ENCODE data around the gene PRKCG. TPM values are rescaled to one million over a fixed set of nuclear protein-coding genes. Genes with fewer than 3 reads are reported as not detected.
"Not testable (repeated sequence)": the region's sequence is repeated elsewhere in the genome, so short reads cannot be mapped to it uniquely, and the experiment has no call there.

Gene PRKCG
- total RNA-seq, 3 donors from 2014 or later: 0.09 to 0.35 TPM; not detected in 1

DNA sequence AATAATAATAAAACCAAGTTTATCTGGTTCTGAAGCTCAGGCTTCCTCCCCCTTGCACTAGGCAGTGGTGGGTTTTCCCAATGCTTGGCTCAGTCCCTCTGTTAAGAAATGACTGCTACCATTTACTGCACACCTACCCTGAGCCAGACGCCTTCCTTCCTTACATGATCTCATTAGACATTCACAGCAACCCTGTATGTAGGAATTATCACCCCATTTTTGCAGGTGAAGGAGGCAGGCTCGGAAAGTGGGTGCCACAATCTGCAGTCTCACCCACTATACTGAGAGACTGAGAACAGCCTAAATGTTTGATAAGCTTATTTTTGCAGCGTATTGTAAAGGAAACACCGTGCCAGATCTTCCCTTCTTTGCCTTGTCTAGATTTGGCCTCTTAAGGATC, 62.4 kb downstream of the PRKCG start:
- Histone ChIP-seq H3K4me1 (ENCODE audit: low read depth) (no peaks in the 10 kb centered on the region), H3K4me3 (no peak overlapping the region), H3K36me3 (ENCODE audit: low read depth) (no peaks in the 10 kb centered on the region), H3K9me3 (no peaks in the 10 kb centered on the region)
- no peak for ATAC-seq
- TF ChIP-seq, protein P1, sequence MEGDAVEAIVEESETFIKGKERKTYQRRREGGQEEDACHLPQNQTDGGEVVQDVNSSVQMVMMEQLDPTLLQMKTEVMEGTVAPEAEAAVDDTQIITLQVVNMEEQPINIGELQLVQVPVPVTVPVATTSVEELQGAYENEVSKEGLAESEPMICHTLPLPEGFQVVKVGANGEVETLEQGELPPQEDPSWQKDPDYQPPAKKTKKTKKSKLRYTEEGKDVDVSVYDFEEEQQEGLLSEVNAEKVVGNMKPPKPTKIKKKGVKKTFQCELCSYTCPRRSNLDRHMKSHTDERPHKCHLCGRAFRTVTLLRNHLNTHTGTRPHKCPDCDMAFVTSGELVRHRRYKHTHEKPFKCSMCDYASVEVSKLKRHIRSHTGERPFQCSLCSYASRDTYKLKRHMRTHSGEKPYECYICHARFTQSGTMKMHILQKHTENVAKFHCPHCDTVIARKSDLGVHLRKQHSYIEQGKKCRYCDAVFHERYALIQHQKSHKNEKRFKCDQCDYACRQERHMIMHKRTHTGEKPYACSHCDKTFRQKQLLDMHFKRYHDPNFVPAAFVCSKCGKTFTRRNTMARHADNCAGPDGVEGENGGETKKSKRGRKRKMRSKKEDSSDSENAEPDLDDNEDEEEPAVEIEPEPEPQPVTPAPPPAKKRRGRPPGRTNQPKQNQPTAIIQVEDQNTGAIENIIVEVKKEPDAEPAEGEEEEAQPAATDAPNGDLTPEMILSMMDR (IDR thresholded peaks at IDR 0.05): no peak
- DNase-seq: no peak
- intact Hi-C loops (cut with DNase I, micrococcal nuclease): no loop called here

DNA sequence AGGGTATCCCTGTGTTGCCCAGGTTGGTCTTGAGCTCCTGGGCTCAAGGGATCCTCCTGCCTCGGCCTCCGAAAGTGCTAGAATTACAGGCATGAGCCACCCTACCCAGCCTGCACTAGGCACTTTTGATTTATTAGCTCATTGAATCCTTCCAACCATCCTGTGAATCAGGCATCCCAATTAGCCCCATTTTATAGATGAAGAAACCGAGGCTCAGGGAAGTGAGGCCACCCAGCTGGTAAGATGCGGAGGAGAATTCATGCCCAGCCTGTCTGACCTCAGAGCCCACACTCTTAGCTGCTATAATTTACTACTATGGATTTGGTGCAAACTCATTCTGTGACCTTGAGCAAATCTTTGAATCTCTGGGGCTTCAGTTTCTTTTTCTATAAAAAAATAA, 62.9 kb downstream of the PRKCG start:
- intact Hi-C loops (cut with DNase I, micrococcal nuclease): no loop called here
- no peak for ATAC-seq
- TF ChIP-seq, protein P1 (IDR thresholded peaks at IDR 0.05): no peak
- no peaks in the 10 kb centered on the region for H3K36me3 ChIP-seq (ENCODE audit: low read depth)
- no peak for DNase-seq
- no peak overlapping the region for H3K4me3 ChIP-seq
- no peaks in the 10 kb centered on the region for H3K4me1 ChIP-seq (ENCODE audit: low read depth)
- no peaks in the 10 kb centered on the region for H3K9me3 ChIP-seq

- intact Hi-C loops (cut with DNase I, micrococcal nuclease): no loop called here
- ATAC-seq (no peak), DNase-seq (no peak)
- Histone ChIP-seq H3K9me3 (no peaks in the 10 kb centered on the region), H3K36me3 (ENCODE audit: low read depth) (no peaks in the 10 kb centered on the region), H3K4me3 (no peak overlapping the region), H3K4me1 (ENCODE audit: low read depth) (no peaks in the 10 kb centered on the region)
- TF ChIP-seq, protein P1 (IDR thresholded peaks at IDR 0.05): no peak
These were observed 63.4 kb downstream of the PRKCG start for GRCh38 chr19:53945441-53945840.

GRCh38 chr19:53945998-53946397, 64.0 kb downstream of the PRKCG start:
- DNase-seq (no peak), ATAC-seq (no peak)
- intact Hi-C loops (cut with DNase I, micrococcal nuclease): no loop called here
- no peaks in the 10 kb centered on the region for H3K9me3 ChIP-seq
- TF ChIP-seq, protein P1 (IDR thresholded peaks at IDR 0.05): no peak
- no peaks in the 10 kb centered on the region for H3K4me1 ChIP-seq (ENCODE audit: low read depth)
- no peaks in the 10 kb centered on the region for H3K36me3 ChIP-seq (ENCODE audit: low read depth)
- H3K4me3 ChIP-seq: no peak overlapping the region

- intact Hi-C loops (cut with DNase I, micrococcal nuclease): no loop called here
- Histone ChIP-seq H3K4me1 (ENCODE audit: low read depth) (no peaks in the 10 kb centered on the region), H3K36me3 (ENCODE audit: low read depth) (no peaks in the 10 kb centered on the region), H3K9me3 (no peaks in the 10 kb centered on the region), H3K4me3 (no peak overlapping the region)
- no peak for DNase-seq
- no peak for ATAC-seq
- TF ChIP-seq, protein P1 (IDR thresholded peaks at IDR 0.05): no peak
These were observed 65.6 kb downstream of the PRKCG start for GRCh38 chr19:53947624-53948023.

DNA sequence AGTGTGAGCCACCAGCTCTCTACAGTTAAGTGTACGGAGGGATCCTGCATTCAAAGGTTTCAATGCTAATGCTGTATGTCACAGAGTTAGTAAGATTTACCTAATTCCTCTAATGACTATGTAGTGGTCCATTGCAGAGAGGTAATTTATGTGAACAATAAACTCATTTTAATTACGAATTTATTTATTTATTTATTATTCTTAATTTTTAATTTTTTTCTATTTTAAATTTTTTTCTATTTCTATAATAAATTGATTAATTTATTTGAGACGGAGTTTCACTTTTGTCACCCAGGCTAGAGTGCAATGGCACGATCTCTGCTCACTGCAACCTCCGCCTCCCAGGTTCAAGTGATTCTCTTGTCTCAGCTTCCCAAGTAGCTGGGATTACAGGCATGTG, 66.6 kb downstream of the PRKCG start:
- intact Hi-C loops (cut with DNase I, micrococcal nuclease); H3K36me3 ChIP-seq (ENCODE audit: low read depth); H3K4me1 ChIP-seq (ENCODE audit: low read depth); H3K4me3 ChIP-seq; ATAC-seq; DNase-seq; H3K9me3 ChIP-seq: not testable (repeated sequence)

All from mucosa of descending colon (tissue), 3 donors.